GM12864 (cell line): ENCODE measurements around the gene NPHP4.

Experiments used
- DNase-seq: peaks from one replicate; pipeline ENCODE4 v3.0.0-alpha.2; 2011; ENCODE audit warnings: low read depth
- H3K4me3 ChIP-seq: 2 replicates; pipeline ENCODE4 v1.5.1; 2011; ENCODE audit warnings: mild to moderate bottlenecking, low read depth, low read length, control low read depth
- CTCF ChIP-seq: IDR thresholded peaks from 2 replicates; pipeline ENCODE4 v1.5.1; 2011; ENCODE audit warnings: low read depth, mild to moderate bottlenecking, moderate library complexity, low read length, control low read depth, inconsistent platforms; ENCODE audit errors: missing control alignments

NPHP4 gene

DNA sequence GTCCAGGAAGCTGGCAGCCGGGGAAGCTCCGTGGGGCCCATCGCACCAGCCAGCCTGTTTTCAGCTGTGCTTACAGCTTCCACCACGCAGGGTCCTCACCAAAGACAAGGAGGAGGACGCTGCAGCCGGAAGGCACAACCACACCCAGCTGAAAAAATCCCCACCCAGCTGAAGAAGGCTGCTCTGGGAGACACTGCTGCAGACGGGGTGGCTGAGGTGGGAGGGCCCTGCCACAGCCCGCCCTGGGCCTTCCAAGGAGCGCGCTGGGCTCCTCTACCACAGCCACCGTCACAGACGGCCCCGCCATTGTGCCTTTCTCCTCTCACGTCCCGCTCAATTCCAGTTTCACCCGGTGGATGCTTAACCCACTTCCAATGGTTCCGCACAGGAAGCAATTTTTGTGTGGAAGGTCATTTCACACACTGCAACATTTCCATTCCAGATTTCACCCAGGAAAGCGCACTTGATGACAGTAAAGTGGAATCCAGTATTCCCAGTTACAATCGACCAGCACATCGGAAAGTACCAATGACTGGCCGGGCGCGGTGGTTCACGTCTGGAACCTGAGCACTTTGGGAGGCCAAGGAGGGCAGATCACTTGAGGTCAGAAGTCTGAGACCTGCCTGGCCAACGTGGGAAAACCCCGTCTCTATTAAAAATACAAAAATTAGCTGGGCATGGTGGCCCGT, 47.9 kb downstream of the NPHP4 start:
- H3K4me3 ChIP-seq = no peak overlapping the region
- TF ChIP-seq CTCF = no peak
- DNase-seq = no peak

GRCh38 chr1:5943343-5944124, 48.7 kb downstream of the NPHP4 start:
- no peak for TF ChIP-seq CTCF
- no peak overlapping the region for H3K4me3 ChIP-seq
- no peak for DNase-seq

- TF ChIP-seq CTCF = no peak
- no peak for DNase-seq
- H3K4me3 ChIP-seq = no peak overlapping the region
Observed at GRCh38 chr1:5941671-5942070, 50.6 kb downstream of the NPHP4 start.

- no peak overlapping the region for H3K4me3 ChIP-seq
- TF ChIP-seq CTCF = no peak
- no peak for DNase-seq
Observed at GRCh38 chr1:5940723-5941407, 51.4 kb downstream of the NPHP4 start.

GRCh38 chr1:5939271-5940170, 52.7 kb downstream of the NPHP4 start:
- DNase-seq = no peak
- TF ChIP-seq CTCF = no peak
- H3K4me3 ChIP-seq = no peak overlapping the region

DNA sequence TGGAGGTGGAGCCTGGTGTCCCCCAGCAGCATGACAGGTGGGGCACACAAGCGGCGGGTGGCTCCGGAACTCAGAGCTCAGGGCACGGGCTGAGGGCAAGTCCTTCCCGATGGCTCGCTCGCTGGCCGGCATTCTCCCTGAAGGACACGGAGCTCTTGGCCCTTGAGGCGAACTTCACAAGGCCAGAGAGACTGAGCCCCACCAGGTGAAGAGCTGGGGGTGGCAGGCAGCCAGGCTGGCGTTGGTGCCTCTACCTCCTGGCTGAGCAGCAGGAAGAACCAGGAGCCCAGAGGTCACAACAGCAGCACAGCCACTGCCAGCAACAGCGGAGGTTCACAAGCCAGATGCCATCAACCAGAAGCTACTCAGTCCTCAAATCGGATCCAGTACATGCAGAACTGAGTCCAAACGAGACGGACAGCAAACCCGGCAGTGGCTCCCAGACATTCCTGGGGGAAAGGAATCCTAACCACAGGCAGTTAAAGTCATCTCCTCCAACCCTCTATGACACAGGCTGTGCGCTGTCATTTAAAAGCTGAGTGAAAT, 54.1 kb downstream of the NPHP4 start:
- no peak for DNase-seq
- no peak for TF ChIP-seq CTCF
- H3K4me3 ChIP-seq = no peak overlapping the region
